ENCODE data around the gene RIPOR3. TPM values are rescaled to one million over a fixed set of nuclear protein-coding genes. Genes with fewer than 3 reads are reported as not detected.

The RIPOR3 gene
- polyA plus RNA-seq, 2 of the 4 experiments (the other 2 are of a cell fraction) = 0.03 to 0.06 TPM

DNA sequence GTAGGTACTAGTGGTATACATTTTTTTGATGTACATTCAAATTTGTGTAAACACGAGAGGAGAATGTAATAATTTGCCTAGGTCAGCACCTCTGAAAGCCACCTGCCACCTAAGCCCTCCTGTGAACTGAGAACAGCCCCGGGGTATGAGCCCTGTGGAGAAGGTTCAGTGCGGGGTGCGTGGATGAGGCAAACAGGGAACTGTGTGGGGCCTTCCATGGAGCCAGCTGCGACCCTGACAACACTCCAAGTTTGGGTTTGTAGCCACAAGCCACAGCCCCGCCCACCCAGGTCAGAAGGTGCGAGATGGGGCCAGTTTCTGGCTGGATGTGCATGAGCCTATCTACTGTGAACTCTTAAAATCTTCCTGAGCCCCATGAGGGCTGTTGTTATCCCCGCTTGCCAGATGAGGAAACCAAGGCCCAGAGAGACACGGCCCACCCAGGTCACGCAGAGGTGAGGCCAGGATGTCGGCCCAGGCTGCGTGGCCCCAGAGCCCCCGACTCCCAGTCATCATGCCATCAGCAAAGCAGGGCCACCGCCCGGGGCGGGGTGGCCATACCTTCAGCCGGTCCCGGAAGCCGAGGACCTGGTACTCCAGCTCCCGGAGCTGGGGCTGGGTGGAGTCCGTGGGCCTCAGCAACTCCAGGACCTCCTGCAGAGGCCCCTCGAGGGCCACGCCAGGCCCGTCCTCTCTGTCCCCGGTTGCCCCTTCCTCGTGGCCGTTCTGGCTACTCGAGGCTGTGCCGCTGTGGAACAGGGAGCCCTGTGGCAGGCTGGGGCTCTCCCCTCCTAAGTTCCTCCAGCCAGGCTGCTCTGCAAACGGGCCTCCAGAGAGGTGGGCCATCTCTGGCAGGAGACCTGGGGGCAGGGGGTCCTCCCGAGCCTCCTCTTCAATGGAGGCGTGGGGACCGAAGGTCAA, 89.6 kb downstream of the RIPOR3 start:
- POLR2A ChIA-PET = no interaction called here
- DNase-seq (ENCODE audit: low read depth in 1 of 2, low spot score in 1 of 2) = no peak
- no peak for ATAC-seq
- Histone ChIP-seq H3K4me2 (no peak overlapping the region), H3K4me1 (no peaks in the 10 kb centered on the region), H3K9me3 (no peaks in the 10 kb centered on the region), H3K27ac (no peak overlapping the region), H3K4me3 (no peak overlapping the region)
- 91% methylated on average over 25 of the region's 33 CpGs for WGBS (ENCODE audit: missing lambda C conversion rate)
- FAIRE-seq = no peak
- no peak for TF ChIP-seq RAD21 (conservative IDR thresholded peaks at IDR 0.05 in 1 of 2, IDR thresholded peaks at IDR 0.05 in 1 of 2)
- no peak for TF ChIP-seq NFE2L2 (conservative IDR thresholded peaks at IDR 0.05; ENCODE audit: low read length)
- TF ChIP-seq, protein P1, sequence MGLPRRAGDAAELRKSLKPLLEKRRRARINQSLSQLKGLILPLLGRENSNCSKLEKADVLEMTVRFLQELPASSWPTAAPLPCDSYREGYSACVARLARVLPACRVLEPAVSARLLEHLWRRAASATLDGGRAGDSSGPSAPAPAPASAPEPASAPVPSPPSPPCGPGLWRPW (IDR thresholded peaks at IDR 0.05) = no peak
- TF ChIP-seq RARB (CRISPR knock-in tag; IDR thresholded peaks at IDR 0.05) = no peak
- TF ChIP-seq MAFK (IDR thresholded peaks at IDR 0.05; ENCODE audit: partially characterized antibody) = peak; percentile 77
- TF ChIP-seq, protein P2, sequence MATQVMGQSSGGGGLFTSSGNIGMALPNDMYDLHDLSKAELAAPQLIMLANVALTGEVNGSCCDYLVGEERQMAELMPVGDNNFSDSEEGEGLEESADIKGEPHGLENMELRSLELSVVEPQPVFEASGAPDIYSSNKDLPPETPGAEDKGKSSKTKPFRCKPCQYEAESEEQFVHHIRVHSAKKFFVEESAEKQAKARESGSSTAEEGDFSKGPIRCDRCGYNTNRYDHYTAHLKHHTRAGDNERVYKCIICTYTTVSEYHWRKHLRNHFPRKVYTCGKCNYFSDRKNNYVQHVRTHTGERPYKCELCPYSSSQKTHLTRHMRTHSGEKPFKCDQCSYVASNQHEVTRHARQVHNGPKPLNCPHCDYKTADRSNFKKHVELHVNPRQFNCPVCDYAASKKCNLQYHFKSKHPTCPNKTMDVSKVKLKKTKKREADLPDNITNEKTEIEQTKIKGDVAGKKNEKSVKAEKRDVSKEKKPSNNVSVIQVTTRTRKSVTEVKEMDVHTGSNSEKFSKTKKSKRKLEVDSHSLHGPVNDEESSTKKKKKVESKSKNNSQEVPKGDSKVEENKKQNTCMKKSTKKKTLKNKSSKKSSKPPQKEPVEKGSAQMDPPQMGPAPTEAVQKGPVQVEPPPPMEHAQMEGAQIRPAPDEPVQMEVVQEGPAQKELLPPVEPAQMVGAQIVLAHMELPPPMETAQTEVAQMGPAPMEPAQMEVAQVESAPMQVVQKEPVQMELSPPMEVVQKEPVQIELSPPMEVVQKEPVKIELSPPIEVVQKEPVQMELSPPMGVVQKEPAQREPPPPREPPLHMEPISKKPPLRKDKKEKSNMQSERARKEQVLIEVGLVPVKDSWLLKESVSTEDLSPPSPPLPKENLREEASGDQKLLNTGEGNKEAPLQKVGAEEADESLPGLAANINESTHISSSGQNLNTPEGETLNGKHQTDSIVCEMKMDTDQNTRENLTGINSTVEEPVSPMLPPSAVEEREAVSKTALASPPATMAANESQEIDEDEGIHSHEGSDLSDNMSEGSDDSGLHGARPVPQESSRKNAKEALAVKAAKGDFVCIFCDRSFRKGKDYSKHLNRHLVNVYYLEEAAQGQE (IDR thresholded peaks at IDR 0.05) = no peak
- no peak for TF ChIP-seq SREBF2 (IDR thresholded peaks at IDR 0.05)
- CTCF ChIA-PET = interaction anchor here (1.0 to 2.2 kb wide), 5 partner anchors 9 to 25 kb away, joined by 3 to 8 read pairs (median 5); no protein-coding TSS in a partner anchor

DNA sequence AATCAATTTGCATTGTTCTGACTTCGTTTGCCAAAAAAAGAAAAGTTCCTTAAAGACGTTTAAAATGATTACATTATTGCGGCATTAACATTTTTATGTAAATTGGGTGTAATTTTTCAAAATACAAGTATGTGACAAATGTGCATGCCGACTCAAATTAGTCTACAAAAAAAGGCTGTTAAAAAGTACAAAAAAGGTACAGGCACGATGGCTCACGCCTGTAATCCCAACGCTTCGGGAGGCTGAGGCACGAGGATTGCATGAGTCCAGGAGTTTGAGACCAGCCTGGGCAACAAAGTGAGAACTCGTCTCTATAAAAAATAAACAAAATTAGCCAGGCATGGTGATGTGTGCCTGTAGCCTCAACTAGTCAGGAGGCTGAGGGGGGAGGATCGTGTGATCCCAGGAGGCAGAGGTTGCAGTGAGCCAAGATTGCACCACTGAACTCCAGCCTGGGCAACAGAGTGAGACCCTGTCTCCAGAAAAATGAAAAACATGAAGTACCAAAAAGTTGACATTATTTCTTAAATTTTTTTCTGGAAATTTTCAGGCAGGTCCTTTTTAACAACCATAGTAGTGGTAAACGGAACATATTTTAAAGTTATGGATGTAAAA, 91.0 kb downstream of the RIPOR3 start:
- CTCF ChIA-PET = interaction anchor here (1.0 to 1.3 kb wide), 2 partner anchors 12 to 24 kb away, joined by 3 to 4 read pairs; no protein-coding TSS in a partner anchor
- ATAC-seq (no peak), FAIRE-seq (no peak), DNase-seq (ENCODE audit: low read depth in 1 of 2, low spot score in 1 of 2) (no peak)
- WGBS (ENCODE audit: missing lambda C conversion rate) = 73% methylated on average over 12 of the region's 12 CpGs
- no peak for TF ChIP-seq HDAC2 (IDR thresholded peaks at IDR 0.05)
- TF ChIP-seq HOXB13 (CRISPR knock-in tag; IDR thresholded peaks at IDR 0.05; ENCODE audit: low read depth) = no peak
- TF ChIP-seq, protein P2 (IDR thresholded peaks at IDR 0.05) = no peak
- TF ChIP-seq CBX8 (IDR thresholded peaks at IDR 0.05) = no peak
- TF ChIP-seq CHD4 (IDR thresholded peaks at IDR 0.05; ENCODE audit: borderline replicate concordance) = no peak
- TF ChIP-seq FOSL2 (IDR thresholded peaks at IDR 0.05) = no peak
- TF ChIP-seq FOSL2 (CRISPR knock-in tag; IDR thresholded peaks at IDR 0.05) = no peak
- TF ChIP-seq, protein P3, sequence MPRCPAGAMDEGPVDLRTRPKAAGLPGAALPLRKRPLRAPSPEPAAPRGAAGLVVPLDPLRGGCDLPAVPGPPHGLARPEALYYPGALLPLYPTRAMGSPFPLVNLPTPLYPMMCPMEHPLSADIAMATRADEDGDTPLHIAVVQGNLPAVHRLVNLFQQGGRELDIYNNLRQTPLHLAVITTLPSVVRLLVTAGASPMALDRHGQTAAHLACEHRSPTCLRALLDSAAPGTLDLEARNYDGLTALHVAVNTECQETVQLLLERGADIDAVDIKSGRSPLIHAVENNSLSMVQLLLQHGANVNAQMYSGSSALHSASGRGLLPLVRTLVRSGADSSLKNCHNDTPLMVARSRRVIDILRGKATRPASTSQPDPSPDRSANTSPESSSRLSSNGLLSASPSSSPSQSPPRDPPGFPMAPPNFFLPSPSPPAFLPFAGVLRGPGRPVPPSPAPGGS (IDR thresholded peaks at IDR 0.05) = no peak
- Histone ChIP-seq H3K9me3 (no peaks in the 10 kb centered on the region), H3K4me1 (no peaks in the 10 kb centered on the region), H3K4me3 (no peak overlapping the region), H3K4me2 (no peak overlapping the region), H3K27ac (no peak overlapping the region)
- POLR2A ChIA-PET = no interaction called here
